SK-N-SH (cell line): ENCODE data around the gene SPATA18.

Experiments
- CTCF ChIP-seq: fragments of 200-600 bp; sonication (generic); IDR thresholded peaks from 2 replicates; pipeline ENCODE4 v1.6.1; 2017; ENCODE audit warnings: antibody characterized with exemption, mild to moderate bottlenecking, moderate library complexity
- EP300 ChIP-seq, 2 experiments: IDR thresholded peaks; 2 replicates each; pipeline versions ENCODE4 v1.4.0 to v1.6.1; 2012; ENCODE audit warnings: borderline replicate concordance in 1 of 2, low read depth in 1 of 2, low read length in 1 of 2
- FOXJ3 ChIP-seq: sonication (generic); formaldehyde crosslinking; IDR thresholded peaks from 2 replicates; pipeline ENCODE4 v1.5.1; 2020; ENCODE audit warnings: mild to moderate bottlenecking, missing genetic modification reagents

- TF ChIP-seq CTCF, result no peak
- TF ChIP-seq EP300 (IDR thresholded peaks at IDR 0.05; ENCODE audit: borderline replicate concordance in 1 of 2, low read depth in 1 of 2, low read length in 1 of 2), result peak in 1 of 2 experiments; percentile 38; a peak in 1 of 4 replicates
- TF ChIP-seq FOXJ3 (CRISPR knock-in tag), result no peak
Observed at GRCh38 chr4:52069571-52069970, 18.5 kb downstream of the SPATA18 start.
